Natural killer cell (primary cell): Measurements from ENCODE around the gene LRRC71. TPM values are rescaled to one million over a fixed set of nuclear protein-coding genes. Genes with fewer than 3 reads are reported as not detected.

Source experiments
- ATAC-seq, 3 donors: fragments of 150-1000 bp in 2 of 3; fragments of 200-7000 bp in 1 of 3; cut with Tn5 transposase; 1 replicate in 1 of 3; 2 replicates in 2 of 3; pipeline ENCODE4 v1.10.0; 2021; ENCODE audit warnings: mild to moderate bottlenecking in 2 of 3, moderate library complexity in 2 of 3
- DNase-seq, 2 donors: peaks; one replicate each; pipeline versions ENCODE4 v3.0.0 to v3.0.0-alpha.2; 2013 to 2021; ENCODE audit warnings: mixed read lengths in 1 of 2
- H3K27ac ChIP-seq: one replicate; pipeline ENCODE4 v1.5.1; 2013; ENCODE audit warnings: mild to moderate bottlenecking, low read length
- H3K27me3 ChIP-seq: one replicate; pipeline ENCODE4 v1.6.1; 2013; ENCODE audit warnings: low read length; ENCODE audit not compliant: control insufficient read depth, insufficient read depth
- H3K36me3 ChIP-seq: one replicate; pipeline ENCODE4 v1.6.1; 2013; ENCODE audit warnings: low read length; ENCODE audit not compliant: control insufficient read depth, insufficient read depth
- H3K4me1 ChIP-seq: one replicate; pipeline ENCODE4 v1.6.1; 2013; ENCODE audit warnings: low read length; ENCODE audit not compliant: control insufficient read depth, insufficient read depth
- H3K4me3 ChIP-seq: one replicate; pipeline ENCODE4 v1.5.1; 2013; ENCODE audit warnings: low read length
- H3K9me3 ChIP-seq: one replicate; pipeline ENCODE4 v1.6.1; 2013; ENCODE audit warnings: low read length; ENCODE audit not compliant: control insufficient read depth, insufficient read depth
- H3K27ac Mint-ChIP-seq, 2 donors: one replicate each; pipeline ENCODE4 v1.8.0; 2022; ENCODE audit warnings: mild to moderate bottlenecking in 2 of 2, mixed read lengths in 2 of 2, moderate library complexity in 1 of 2
- H3K27me3 Mint-ChIP-seq, 2 donors: one replicate each; pipeline ENCODE4 v1.8.0; 2022; ENCODE audit warnings: low read depth in 2 of 2, mixed read lengths in 2 of 2
- H3K36me3 Mint-ChIP-seq: one replicate; pipeline ENCODE4 v1.8.0; 2022; ENCODE audit warnings: mixed read lengths
- H3K4me1 Mint-ChIP-seq, 2 donors: one replicate each; pipeline ENCODE4 v1.8.0; 2022; ENCODE audit warnings: mixed read lengths in 2 of 2
- H3K4me3 Mint-ChIP-seq: one replicate; pipeline ENCODE4 v1.8.0; 2022; ENCODE audit warnings: mild to moderate bottlenecking, moderate library complexity, mixed read lengths
- H3K9me3 Mint-ChIP-seq, 2 donors: one replicate each; pipeline ENCODE4 v1.8.0; 2022; ENCODE audit warnings: mixed read lengths in 2 of 2
- CTCF ChIP-seq: fragments of 200-600 bp; IDR thresholded peaks from one replicate; pipeline ENCODE4 v1.8.0; 2022; ENCODE audit warnings: antibody characterized with exemption
- WGBS: methylation state at CpG from one replicate; pipeline ENCODE4 v1.1.7; 2013; ENCODE audit warnings: missing lambda C conversion rate; ENCODE audit not compliant: insufficient coverage; 5-methylcytosine and 5-hydroxymethylcytosine counted together
- intact Hi-C: fragments of 100-400 bp; cut with micrococcal nuclease; formaldehyde crosslinking; loops from one replicate; pipeline ENCODE4 v1.14.2; 2022
- total RNA-seq, 4 donors: library from RNA; stranded (reverse); fragments of 120-200 nt in 1 of 4; gene quantifications; one replicate each; pipeline versions ENCODE4 v1.2.3 to v1.2.4, GENCODE V29; 2013 to 2022

The LRRC71 gene
- total RNA-seq, 3 donors from 2014 or later (not counting 1 experiment from before 2014, with no cell fraction given): not detected

GRCh38 chr1:156885314-156885713 is 35.1 kb upstream of the LRRC71 start:
- intact Hi-C loops: no loop called here
- Histone ChIP-seq H3K27ac (no peak overlapping the region), H3K36me3 (no peaks in the 10 kb centered on the region), H3K9me3 (no peaks in the 10 kb centered on the region), H3K4me1 (no peaks in the 10 kb centered on the region), H3K27me3 (peaks cover 3% of the 10 kb centered on the region), H3K4me3 (no peak overlapping the region)
- Mint-ChIP-seq H3K36me3 (no peaks in the 10 kb centered on the region), H3K4me3 (no peak overlapping the region), H3K27me3 (peaks cover 24 to 33% of the 10 kb centered on the region in 2 donors), H3K4me1 (peaks cover 5 to 6% of the 10 kb centered on the region in 2 donors), H3K27ac (no peak overlapping the region), H3K9me3 (no peaks in the 10 kb centered on the region)
- no peak for DNase-seq
- no peak for ATAC-seq
- TF ChIP-seq CTCF: no peak
- no CpG with 5 or more reads among the region's 1 CpG for WGBS

GRCh38 chr1:156885880-156886355 is 34.5 kb upstream of the LRRC71 start:
- H3K9me3 ChIP-seq: no peaks in the 10 kb centered on the region
- intact Hi-C loops: no loop called here
- H3K4me1 ChIP-seq: no peaks in the 10 kb centered on the region
- H3K4me1 Mint-ChIP-seq: peaks cover 7 to 8% of the 10 kb centered on the region in 2 donors
- 71% methylated on average over 12 of the region's 13 CpGs for WGBS
- H3K36me3 Mint-ChIP-seq: no peaks in the 10 kb centered on the region
- no peaks in the 10 kb centered on the region for H3K36me3 ChIP-seq
- peaks cover 3% of the 10 kb centered on the region for H3K27me3 ChIP-seq
- no peaks in the 10 kb centered on the region for H3K9me3 Mint-ChIP-seq
- no peak overlapping the region for H3K27ac Mint-ChIP-seq
- DNase-seq (no peak), ATAC-seq (no peak)
- H3K27ac ChIP-seq: no peak overlapping the region
- no peak overlapping the region for H3K4me3 ChIP-seq
- H3K27me3 Mint-ChIP-seq: peaks cover 27 to 35% of the 10 kb centered on the region in 2 donors
- no peak for TF ChIP-seq CTCF
- no peak overlapping the region for H3K4me3 Mint-ChIP-seq

- intact Hi-C loops: no loop called here
- peaks cover 27 to 36% of the 10 kb centered on the region in 2 donors for H3K27me3 Mint-ChIP-seq
- DNase-seq (no peak), ATAC-seq (no peak)
- H3K9me3 ChIP-seq: no peaks in the 10 kb centered on the region
- H3K4me1 Mint-ChIP-seq: peaks cover 7 to 8% of the 10 kb centered on the region in 2 donors
- H3K4me3 ChIP-seq: no peak overlapping the region
- H3K36me3 ChIP-seq: no peaks in the 10 kb centered on the region
- H3K36me3 Mint-ChIP-seq: no peaks in the 10 kb centered on the region
- WGBS: 52% methylated on average over 6 of the region's 6 CpGs
- H3K9me3 Mint-ChIP-seq: no peaks in the 10 kb centered on the region
- H3K27ac ChIP-seq: no peak overlapping the region
- no peak overlapping the region for H3K27ac Mint-ChIP-seq
- TF ChIP-seq CTCF: no peak
- H3K4me3 Mint-ChIP-seq: no peak overlapping the region
- peaks cover 7% of the 10 kb centered on the region for H3K27me3 ChIP-seq
- no peaks in the 10 kb centered on the region for H3K4me1 ChIP-seq
Measured at GRCh38 chr1:156886583-156887281, 33.7 kb upstream of the LRRC71 start.

GRCh38 chr1:156887317-156887716 is 33.1 kb upstream of the LRRC71 start:
- ATAC-seq (no peak), DNase-seq (no peak)
- intact Hi-C loops: no loop called here
- peaks cover 5% of the 10 kb centered on the region for H3K4me1 ChIP-seq
- H3K4me3 ChIP-seq: no peak overlapping the region
- H3K9me3 ChIP-seq: no peaks in the 10 kb centered on the region
- Mint-ChIP-seq H3K27me3 (peaks cover 27 to 41% of the 10 kb centered on the region in 2 donors), H3K27ac (no peak overlapping the region), H3K4me1 (peaks cover 8 to 11% of the 10 kb centered on the region in 2 donors), H3K36me3 (no peaks in the 10 kb centered on the region), H3K9me3 (no peaks in the 10 kb centered on the region), H3K4me3 (no peak overlapping the region)
- H3K36me3 ChIP-seq: no peaks in the 10 kb centered on the region
- no peak overlapping the region for H3K27ac ChIP-seq
- 63% methylated on average over 1 of the region's 3 CpGs for WGBS
- H3K27me3 ChIP-seq: peaks cover 12% of the 10 kb centered on the region
- no peak for TF ChIP-seq CTCF
